IPS-18c (cell line): Measurements from ENCODE around the gene NRL.
"Not testable (repeated sequence)": the region's sequence is repeated elsewhere in the genome, so short reads cannot be mapped to it uniquely, and the experiment has no call there.

Experiments used
- H3K4me3 ChIP-seq: 2 replicates; pipeline ENCODE4 v1.7.0; 2013; ENCODE audit warnings: low read depth, mild to moderate bottlenecking, low read length, moderate library complexity; ENCODE audit not compliant: insufficient read depth
- H3K9me3 ChIP-seq: one replicate; pipeline ENCODE4 v1.6.1; 2013; ENCODE audit warnings: mild to moderate bottlenecking, low read length, moderate library complexity; ENCODE audit not compliant: control insufficient read depth, insufficient read depth

The NRL gene

GRCh38 chr14:24113801-24114531 is 783 bp downstream of the NRL start:
- Histone ChIP-seq H3K9me3 (no peaks in the 10 kb centered on the region), H3K4me3 (peak overlapping the region; percentile 98)

- Histone ChIP-seq H3K4me3 (peak overlapping the region; percentile 98), H3K9me3 (no peaks in the 10 kb centered on the region)
Measured at GRCh38 chr14:24113379-24113800, 1.4 kb downstream of the NRL start.

GRCh38 chr14:24110523-24110922 is 4.2 kb downstream of the NRL start:
- H3K9me3 ChIP-seq = no peaks in the 10 kb centered on the region
- no peak overlapping the region for H3K4me3 ChIP-seq

- H3K9me3 ChIP-seq = no peaks in the 10 kb centered on the region
- H3K4me3 ChIP-seq = no peak overlapping the region
Measured at GRCh38 chr14:24110060-24110459, 4.7 kb downstream of the NRL start.

GRCh38 chr14:24108336-24108874 is 6.3 kb downstream of the NRL start:
- Histone ChIP-seq H3K9me3 (no peaks in the 10 kb centered on the region), H3K4me3 (no peak overlapping the region)

GRCh38 chr14:24106672-24107271 is 8.0 kb downstream of the NRL start:
- no peak overlapping the region for H3K4me3 ChIP-seq
- H3K9me3 ChIP-seq = no peaks in the 10 kb centered on the region

GRCh38 chr14:24105609-24106239 is 9.0 kb downstream of the NRL start:
- H3K9me3 ChIP-seq, H3K4me3 ChIP-seq: not testable (repeated sequence)

GRCh38 chr14:24103451-24103850 is 11.3 kb downstream of the NRL start:
- Histone ChIP-seq H3K4me3 (no peak overlapping the region), H3K9me3 (no peaks in the 10 kb centered on the region)

- Histone ChIP-seq H3K4me3 (no peak overlapping the region), H3K9me3 (no peaks in the 10 kb centered on the region)
Measured at GRCh38 chr14:24102357-24103048, 12.2 kb downstream of the NRL start.

GRCh38 chr14:24100982-24101494 is 13.7 kb downstream of the NRL start:
- H3K9me3 ChIP-seq = no peaks in the 10 kb centered on the region
- no peak overlapping the region for H3K4me3 ChIP-seq

GRCh38 chr14:24100197-24100981 is 14.4 kb downstream of the NRL start:
- Histone ChIP-seq H3K9me3 (no peaks in the 10 kb centered on the region), H3K4me3 (no peak overlapping the region)

GRCh38 chr14:24098927-24099813 is 15.6 kb downstream of the NRL start:
- no peak overlapping the region for H3K4me3 ChIP-seq
- H3K9me3 ChIP-seq = no peaks in the 10 kb centered on the region

GRCh38 chr14:24098229-24098926 is 16.4 kb downstream of the NRL start:
- Histone ChIP-seq H3K9me3 (no peaks in the 10 kb centered on the region), H3K4me3 (no peak overlapping the region)

- H3K9me3 ChIP-seq = no peaks in the 10 kb centered on the region
- no peak overlapping the region for H3K4me3 ChIP-seq
Measured at GRCh38 chr14:24096545-24097181, 18.1 kb downstream of the NRL start.
